Cardiac ventricle fibroblast (primary cell): ENCODE measurements around the gene ZNF786. TPM values are rescaled to one million over a fixed set of nuclear protein-coding genes. Genes with fewer than 3 reads are reported as not detected.

Source experiments
- total RNA-seq: library from RNA; depleted of rRNA; stranded (reverse); fragments of >200 nt; gene quantifications from 2 replicates; pipeline ENCODE4 v1.2.3, GENCODE V29; 2015

Gene ZNF786, protein sequence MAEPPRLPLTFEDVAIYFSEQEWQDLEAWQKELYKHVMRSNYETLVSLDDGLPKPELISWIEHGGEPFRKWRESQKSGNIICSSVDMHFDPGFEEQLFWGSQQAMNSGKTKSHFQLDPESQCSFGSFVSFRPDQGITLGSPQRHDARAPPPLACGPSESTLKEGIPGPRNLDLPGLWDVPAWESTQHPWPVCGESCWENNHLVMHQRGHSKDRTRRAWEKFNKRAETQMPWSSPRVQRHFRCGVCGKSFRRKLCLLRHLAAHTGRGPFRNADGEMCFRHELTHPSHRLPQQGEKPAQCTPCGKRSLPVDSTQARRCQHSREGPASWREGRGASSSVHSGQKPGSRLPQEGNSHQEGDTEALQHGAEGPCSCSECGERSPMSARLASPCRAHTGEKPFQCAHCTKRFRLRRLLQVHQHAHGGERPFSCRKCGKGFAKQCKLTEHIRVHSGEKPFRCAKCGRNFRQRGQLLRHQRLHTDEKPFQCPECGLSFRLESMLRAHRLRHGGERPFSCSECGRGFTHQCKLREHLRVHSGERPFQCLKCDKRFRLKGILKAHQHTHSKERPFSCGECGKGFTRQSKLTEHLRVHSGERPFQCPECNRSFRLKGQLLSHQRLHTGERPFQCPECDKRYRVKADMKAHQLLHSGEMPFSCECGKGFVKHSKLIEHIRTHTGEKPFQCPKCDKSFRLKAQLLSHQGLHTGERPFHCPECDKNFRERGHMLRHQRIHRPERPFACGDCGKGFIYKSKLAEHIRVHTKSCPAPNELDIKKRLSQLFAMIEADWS
- 4.7 and 5.2 TPM in 2 replicates for total RNA-seq

GRCh38 chr7:149090397-149091195, at the start of gene ZNF786:
Gene ZNF786, minus strand, starts transcription at chr7:149090718. Its CDS starts 78 bp downstream, at chr7:149090640.

GRCh38 chr7:149125863-149126661, 35.5 kb upstream of the ZNF786 start, which contains the start of gene ZNF425:
Gene ZNF425, minus strand, starts transcription at chr7:149126324. Its CDS starts 111 bp downstream, at chr7:149126213.

GRCh38 chr7:149028346-149029109, 62.0 kb downstream of the ZNF786 start, which contains the start of gene PDIA4:
Gene PDIA4, minus strand, starts transcription at chr7:149028505. Its CDS starts 97 bp downstream, at chr7:149028408.

Other genes with a start within 250 kb of the ZNF786 start
- gene EZH2, start 206.4 kb downstream of the ZNF786 start, total RNA-seq = 0.68 and 2.0 TPM in 2 replicates
- gene PDIA4, start 62.2 kb downstream of the ZNF786 start, total RNA-seq = 207 and 246 TPM in 2 replicates
- 2.4 and 3.5 TPM in 2 replicates for gene ZNF425, start 35.6 kb upstream of the ZNF786 start, total RNA-seq
- 12.6 and 15.2 TPM in 2 replicates for gene ZNF398, start 56.7 kb upstream of the ZNF786 start, total RNA-seq
- 21.4 and 25.5 TPM in 2 replicates for gene ZNF282, start 104.8 kb upstream of the ZNF786 start, total RNA-seq
- 6.1 and 8.2 TPM in 2 replicates for gene ZNF212, start 148.9 kb upstream of the ZNF786 start, total RNA-seq
- 7.3 and 8.3 TPM in 2 replicates for gene ZNF783, start 171.5 kb upstream of the ZNF786 start, total RNA-seq